SK-N-SH treated with all-trans-retinoic acid at 6 μM for 48 hours (cell line): ENCODE measurements around the gene ELFN2.
"Not testable (repeated sequence)": the region's sequence is repeated elsewhere in the genome, so short reads cannot be mapped to it uniquely, and the experiment has no call there.

Experiments
- ATAC-seq: fragments of 200-7000 bp; cut with Tn5 transposase; 3 replicates; pipeline ENCODE4 v1.9.1; 2020; ENCODE audit warnings: mild to moderate bottlenecking, moderate library complexity
- BACH2 ChIP-seq: fragments of 250-450 bp; sonication (Bioruptor Pico); IDR thresholded peaks from 2 replicates; pipeline ENCODE4 v1.9.0; 2021; ENCODE audit warnings: mild to moderate bottlenecking, borderline replicate concordance
- CSDC2 ChIP-seq: fragments of 250-450 bp; sonication (Bioruptor Pico); IDR thresholded peaks from 2 replicates; pipeline ENCODE4 v1.5.0; 2020; ENCODE audit warnings: mild to moderate bottlenecking, moderate library complexity
- ESRRG ChIP-seq: fragments of 250-450 bp; sonication (Bioruptor Pico); IDR thresholded peaks from 2 replicates; pipeline ENCODE4 v1.6.1; 2021; ENCODE audit warnings: mild to moderate bottlenecking
- ISL1 ChIP-seq: fragments of 250-450 bp; sonication (Bioruptor Pico); IDR thresholded peaks from 2 replicates; pipeline ENCODE4 v2.1.2; 2022; ENCODE audit warnings: mild to moderate bottlenecking, moderate library complexity
- OSR1 ChIP-seq: fragments of 250-450 bp; sonication (Bioruptor Pico); IDR thresholded peaks from 2 replicates; pipeline ENCODE4 v1.8.0; 2022; ENCODE audit warnings: moderate library complexity, mild to moderate bottlenecking, inconsistent platforms
- PPARA ChIP-seq: fragments of 250-450 bp; sonication (Bioruptor Pico); IDR thresholded peaks from 2 replicates; pipeline ENCODE4 v1.5.0; 2020; ENCODE audit warnings: mild to moderate bottlenecking, borderline replicate concordance
- TCF4 ChIP-seq: fragments of 250-450 bp; sonication (Bioruptor Pico); IDR thresholded peaks from 2 replicates; pipeline ENCODE4 v1.8.0; 2021; ENCODE audit warnings: mild to moderate bottlenecking, moderate library complexity, borderline replicate concordance
- TOX ChIP-seq: fragments of 250-450 bp; sonication (Bioruptor Pico); IDR thresholded peaks from 2 replicates; pipeline ENCODE4 v1.8.0; 2021; ENCODE audit warnings: mild to moderate bottlenecking, moderate library complexity, borderline replicate concordance
- ZFP30 ChIP-seq: fragments of 450-650 bp; formaldehyde crosslinking; IDR thresholded peaks from 2 replicates; pipeline ENCODE4 v1.5.0; 2022; ENCODE audit warnings: mild to moderate bottlenecking, moderate library complexity
- ZNF70 ChIP-seq: fragments of 450-650 bp; formaldehyde crosslinking; IDR thresholded peaks from 2 replicates; pipeline ENCODE4 v1.5.0; 2020; ENCODE audit warnings: mild to moderate bottlenecking, moderate library complexity
- ZNF8 ChIP-seq: fragments of 450-650 bp; formaldehyde crosslinking; IDR thresholded peaks from 2 replicates; pipeline ENCODE4 v1.5.0; 2020; ENCODE audit warnings: mild to moderate bottlenecking, moderate library complexity
- TF ChIP-seq, protein P1 (sequence below): fragments of 250-450 bp; sonication (Bioruptor Pico); IDR thresholded peaks from 2 replicates; pipeline ENCODE4 v1.5.0; 2020; ENCODE audit warnings: mild to moderate bottlenecking, moderate library complexity
- TF ChIP-seq, protein P2 (sequence below): fragments of 250-450 bp; sonication (Bioruptor Pico); IDR thresholded peaks from 2 replicates; pipeline ENCODE4 v1.5.1; 2020; ENCODE audit warnings: low read depth, mild to moderate bottlenecking, moderate library complexity
- TF ChIP-seq, protein P3 (sequence below): fragments of 250-450 bp; sonication (Bioruptor Pico); IDR thresholded peaks from 2 replicates; pipeline ENCODE4 v1.5.1; 2021; ENCODE audit warnings: mild to moderate bottlenecking, moderate library complexity
- TF ChIP-seq, protein P4 (sequence below): fragments of 250-450 bp; sonication (Bioruptor Pico); IDR thresholded peaks from 2 replicates; pipeline ENCODE4 v1.8.0; 2020; ENCODE audit warnings: mild to moderate bottlenecking, moderate library complexity, borderline replicate concordance
- TF ChIP-seq, protein P5 (sequence below): fragments of 250-450 bp; sonication (Bioruptor Pico); IDR thresholded peaks from 2 replicates; pipeline ENCODE4 v1.8.0; 2021; ENCODE audit warnings: low read depth, mild to moderate bottlenecking, moderate library complexity, borderline replicate concordance

Gene ELFN2

DNA sequence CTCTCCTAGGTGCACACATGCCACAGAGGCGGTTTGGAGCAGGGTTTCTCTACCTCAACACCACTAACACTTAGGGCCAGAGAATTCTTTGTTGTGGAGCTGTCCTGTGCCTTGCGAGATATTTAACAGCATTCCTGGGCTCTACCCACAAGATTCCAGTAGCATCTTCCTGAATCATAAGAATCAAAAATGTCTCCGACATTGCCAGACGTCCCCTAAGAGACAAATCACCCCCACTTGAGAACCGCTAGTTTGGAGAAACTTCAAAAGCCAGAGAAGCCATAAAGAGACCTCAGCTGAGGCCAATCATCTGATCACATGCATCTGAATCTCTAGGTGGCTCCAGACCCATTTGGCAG is 42.8 kb upstream of the ELFN2 start (continued):
- TF ChIP-seq, protein P1, sequence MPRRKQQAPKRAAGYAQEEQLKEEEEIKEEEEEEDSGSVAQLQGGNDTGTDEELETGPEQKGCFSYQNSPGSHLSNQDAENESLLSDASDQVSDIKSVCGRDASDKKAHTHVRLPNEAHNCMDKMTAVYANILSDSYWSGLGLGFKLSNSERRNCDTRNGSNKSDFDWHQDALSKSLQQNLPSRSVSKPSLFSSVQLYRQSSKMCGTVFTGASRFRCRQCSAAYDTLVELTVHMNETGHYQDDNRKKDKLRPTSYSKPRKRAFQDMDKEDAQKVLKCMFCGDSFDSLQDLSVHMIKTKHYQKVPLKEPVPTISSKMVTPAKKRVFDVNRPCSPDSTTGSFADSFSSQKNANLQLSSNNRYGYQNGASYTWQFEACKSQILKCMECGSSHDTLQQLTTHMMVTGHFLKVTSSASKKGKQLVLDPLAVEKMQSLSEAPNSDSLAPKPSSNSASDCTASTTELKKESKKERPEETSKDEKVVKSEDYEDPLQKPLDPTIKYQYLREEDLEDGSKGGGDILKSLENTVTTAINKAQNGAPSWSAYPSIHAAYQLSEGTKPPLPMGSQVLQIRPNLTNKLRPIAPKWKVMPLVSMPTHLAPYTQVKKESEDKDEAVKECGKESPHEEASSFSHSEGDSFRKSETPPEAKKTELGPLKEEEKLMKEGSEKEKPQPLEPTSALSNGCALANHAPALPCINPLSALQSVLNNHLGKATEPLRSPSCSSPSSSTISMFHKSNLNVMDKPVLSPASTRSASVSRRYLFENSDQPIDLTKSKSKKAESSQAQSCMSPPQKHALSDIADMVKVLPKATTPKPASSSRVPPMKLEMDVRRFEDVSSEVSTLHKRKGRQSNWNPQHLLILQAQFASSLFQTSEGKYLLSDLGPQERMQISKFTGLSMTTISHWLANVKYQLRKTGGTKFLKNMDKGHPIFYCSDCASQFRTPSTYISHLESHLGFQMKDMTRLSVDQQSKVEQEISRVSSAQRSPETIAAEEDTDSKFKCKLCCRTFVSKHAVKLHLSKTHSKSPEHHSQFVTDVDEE (CRISPR knock-in tag): no peak
- TF ChIP-seq ZNF8 (CRISPR knock-in tag) (no peak), ESRRG (CRISPR knock-in tag) (no peak), ZFP30 (CRISPR knock-in tag) (no peak), BACH2 (CRISPR knock-in tag) (no peak)

DNA sequence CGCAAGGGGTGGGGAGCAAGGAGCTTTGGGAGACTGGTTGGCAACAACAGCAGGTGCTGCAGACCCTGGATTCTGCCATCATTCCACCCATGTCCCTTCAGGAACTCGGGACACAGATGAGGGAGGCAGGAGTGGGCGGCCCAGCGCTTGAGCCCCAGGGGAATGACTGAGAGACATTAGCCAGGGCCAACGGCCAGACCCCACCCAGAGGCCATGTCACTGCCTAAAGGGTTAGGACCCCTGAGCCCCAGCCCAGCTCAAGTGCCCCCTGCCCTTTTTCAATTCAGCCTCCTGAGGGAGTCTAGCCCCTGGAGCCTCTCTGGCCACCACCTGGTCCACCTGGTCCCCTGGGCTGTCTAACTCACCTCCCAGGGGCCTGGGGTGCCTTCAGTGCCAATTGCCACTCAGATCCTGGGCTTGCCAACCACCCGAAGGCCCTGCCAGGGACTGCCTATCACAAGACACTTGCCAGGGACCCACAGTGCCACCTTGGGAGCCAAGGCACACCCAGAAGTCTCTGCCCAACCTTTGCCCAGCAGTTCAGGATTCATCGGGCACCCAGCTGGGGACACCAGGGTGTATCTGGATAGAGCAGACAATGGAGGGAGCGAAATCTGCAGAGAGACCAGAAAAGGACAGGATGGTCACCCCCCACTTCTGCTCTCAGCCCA is 42.3 kb upstream of the ELFN2 start:
- TF ChIP-seq, protein P1 (CRISPR knock-in tag): no peak
- TF ChIP-seq ISL1 (CRISPR knock-in tag): no peak
- TF ChIP-seq CSDC2 (CRISPR knock-in tag): no peak
- TF ChIP-seq TOX (CRISPR knock-in tag): no peak
- no peak for TF ChIP-seq PPARA (CRISPR knock-in tag)
- TF ChIP-seq, protein P2, sequence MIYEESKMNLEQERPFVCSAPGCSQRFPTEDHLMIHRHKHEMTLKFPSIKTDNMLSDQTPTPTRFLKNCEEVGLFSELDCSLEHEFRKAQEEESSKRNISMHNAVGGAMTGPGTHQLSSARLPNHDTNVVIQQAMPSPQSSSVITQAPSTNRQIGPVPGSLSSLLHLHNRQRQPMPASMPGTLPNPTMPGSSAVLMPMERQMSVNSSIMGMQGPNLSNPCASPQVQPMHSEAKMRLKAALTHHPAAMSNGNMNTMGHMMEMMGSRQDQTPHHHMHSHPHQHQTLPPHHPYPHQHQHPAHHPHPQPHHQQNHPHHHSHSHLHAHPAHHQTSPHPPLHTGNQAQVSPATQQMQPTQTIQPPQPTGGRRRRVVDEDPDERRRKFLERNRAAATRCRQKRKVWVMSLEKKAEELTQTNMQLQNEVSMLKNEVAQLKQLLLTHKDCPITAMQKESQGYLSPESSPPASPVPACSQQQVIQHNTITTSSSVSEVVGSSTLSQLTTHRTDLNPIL (CRISPR knock-in tag): no peak
- TF ChIP-seq, protein P3, sequence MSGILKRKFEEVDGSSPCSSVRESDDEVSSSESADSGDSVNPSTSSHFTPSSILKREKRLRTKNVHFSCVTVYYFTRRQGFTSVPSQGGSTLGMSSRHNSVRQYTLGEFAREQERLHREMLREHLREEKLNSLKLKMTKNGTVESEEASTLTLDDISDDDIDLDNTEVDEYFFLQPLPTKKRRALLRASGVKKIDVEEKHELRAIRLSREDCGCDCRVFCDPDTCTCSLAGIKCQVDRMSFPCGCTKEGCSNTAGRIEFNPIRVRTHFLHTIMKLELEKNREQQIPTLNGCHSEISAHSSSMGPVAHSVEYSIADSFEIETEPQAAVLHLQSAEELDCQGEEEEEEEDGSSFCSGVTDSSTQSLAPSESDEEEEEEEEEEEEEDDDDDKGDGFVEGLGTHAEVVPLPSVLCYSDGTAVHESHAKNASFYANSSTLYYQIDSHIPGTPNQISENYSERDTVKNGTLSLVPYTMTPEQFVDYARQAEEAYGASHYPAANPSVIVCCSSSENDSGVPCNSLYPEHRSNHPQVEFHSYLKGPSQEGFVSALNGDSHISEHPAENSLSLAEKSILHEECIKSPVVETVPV (CRISPR knock-in tag): no peak
- TF ChIP-seq, protein P4, sequence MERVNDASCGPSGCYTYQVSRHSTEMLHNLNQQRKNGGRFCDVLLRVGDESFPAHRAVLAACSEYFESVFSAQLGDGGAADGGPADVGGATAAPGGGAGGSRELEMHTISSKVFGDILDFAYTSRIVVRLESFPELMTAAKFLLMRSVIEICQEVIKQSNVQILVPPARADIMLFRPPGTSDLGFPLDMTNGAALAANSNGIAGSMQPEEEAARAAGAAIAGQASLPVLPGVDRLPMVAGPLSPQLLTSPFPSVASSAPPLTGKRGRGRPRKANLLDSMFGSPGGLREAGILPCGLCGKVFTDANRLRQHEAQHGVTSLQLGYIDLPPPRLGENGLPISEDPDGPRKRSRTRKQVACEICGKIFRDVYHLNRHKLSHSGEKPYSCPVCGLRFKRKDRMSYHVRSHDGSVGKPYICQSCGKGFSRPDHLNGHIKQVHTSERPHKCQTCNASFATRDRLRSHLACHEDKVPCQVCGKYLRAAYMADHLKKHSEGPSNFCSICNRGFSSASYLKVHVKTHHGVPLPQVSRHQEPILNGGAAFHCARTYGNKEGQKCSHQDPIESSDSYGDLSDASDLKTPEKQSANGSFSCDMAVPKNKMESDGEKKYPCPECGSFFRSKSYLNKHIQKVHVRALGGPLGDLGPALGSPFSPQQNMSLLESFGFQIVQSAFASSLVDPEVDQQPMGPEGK (CRISPR knock-in tag): no peak
- no peak for TF ChIP-seq ZFP30 (CRISPR knock-in tag)
- no peak for TF ChIP-seq ESRRG (CRISPR knock-in tag)
- TF ChIP-seq, protein P5, sequence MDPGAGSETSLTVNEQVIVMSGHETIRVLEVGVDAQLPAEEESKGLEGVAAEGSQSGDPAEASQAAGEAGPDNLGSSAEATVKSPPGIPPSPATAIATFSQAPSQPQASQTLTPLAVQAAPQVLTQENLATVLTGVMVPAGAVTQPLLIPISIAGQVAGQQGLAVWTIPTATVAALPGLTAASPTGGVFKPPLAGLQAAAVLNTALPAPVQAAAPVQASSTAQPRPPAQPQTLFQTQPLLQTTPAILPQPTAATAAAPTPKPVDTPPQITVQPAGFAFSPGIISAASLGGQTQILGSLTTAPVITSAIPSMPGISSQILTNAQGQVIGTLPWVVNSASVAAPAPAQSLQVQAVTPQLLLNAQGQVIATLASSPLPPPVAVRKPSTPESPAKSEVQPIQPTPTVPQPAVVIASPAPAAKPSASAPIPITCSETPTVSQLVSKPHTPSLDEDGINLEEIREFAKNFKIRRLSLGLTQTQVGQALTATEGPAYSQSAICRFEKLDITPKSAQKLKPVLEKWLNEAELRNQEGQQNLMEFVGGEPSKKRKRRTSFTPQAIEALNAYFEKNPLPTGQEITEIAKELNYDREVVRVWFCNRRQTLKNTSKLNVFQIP: no peak
- TF ChIP-seq ZNF70 (CRISPR knock-in tag): no peak
- TF ChIP-seq ZNF8 (CRISPR knock-in tag): no peak
- no peak for TF ChIP-seq TCF4 (CRISPR knock-in tag)
- no peak for TF ChIP-seq OSR1 (CRISPR knock-in tag)
- no peak for ATAC-seq

DNA sequence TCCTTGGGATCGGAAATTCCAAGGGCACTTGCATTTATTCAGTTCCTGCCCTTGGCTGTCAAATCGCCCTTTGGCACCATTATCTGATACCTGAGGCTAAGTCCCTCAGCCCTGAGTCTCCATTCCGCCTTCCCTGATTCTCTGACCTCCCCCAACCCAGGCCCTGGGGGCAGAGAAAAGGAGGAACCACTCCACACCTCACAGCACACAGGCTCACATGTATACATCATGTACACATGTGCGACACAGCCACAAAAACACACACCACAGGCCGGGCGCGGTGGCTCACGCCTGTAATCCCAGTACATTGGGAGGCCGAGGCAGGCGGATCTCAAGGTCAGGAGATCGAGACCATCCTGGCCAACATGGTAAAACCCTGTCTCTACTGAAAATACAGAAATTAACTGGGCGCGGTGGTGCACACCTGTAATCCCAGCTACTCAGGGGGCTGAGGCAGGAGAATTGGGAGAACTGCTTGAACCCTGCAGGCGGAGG is 41.0 kb upstream of the ELFN2 start:
- ATAC-seq: not testable (repeated sequence)
